NCI-H1436 (cell line): ENCODE data around the gene RASGEF1C.
A peak's percentile ranks its signal among the peaks of the same experiment; 100 is the strongest.

Source experiments
- DNase-seq: peaks from one replicate; lab custom pipeline; 2025; lab: John Stamatoyannopoulos, UW

RASGEF1C gene

DNA sequence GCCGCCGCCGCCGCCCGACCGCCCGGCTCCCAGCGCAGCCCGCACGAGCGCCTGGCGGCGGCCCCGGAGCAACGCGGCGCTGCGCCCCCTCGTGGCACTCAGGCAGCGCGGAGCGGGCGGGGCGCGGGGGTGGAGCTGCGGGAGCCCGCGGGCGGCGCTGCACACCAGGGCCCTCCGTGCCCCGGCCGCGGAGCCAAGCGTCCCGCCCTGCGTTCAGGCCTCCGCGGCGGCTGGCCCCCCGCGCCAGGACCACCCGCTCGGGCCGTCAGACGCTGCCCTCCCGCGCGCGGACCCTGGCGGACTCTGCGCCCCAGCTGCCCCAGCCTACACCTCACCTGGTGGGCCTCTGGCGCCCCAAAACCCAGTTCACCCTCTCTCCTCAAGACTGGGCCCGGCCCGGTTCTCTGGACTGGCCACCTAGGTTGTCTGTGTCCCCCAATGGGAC, at the start of gene RASGEF1C:
RASGEF1C (minus strand) TSS at position 75 of the 445 bp plus-strand sequence. CDS start 71,159 bp downstream, outside the sequence.
- DNase-seq = peak; percentile 2

DNA sequence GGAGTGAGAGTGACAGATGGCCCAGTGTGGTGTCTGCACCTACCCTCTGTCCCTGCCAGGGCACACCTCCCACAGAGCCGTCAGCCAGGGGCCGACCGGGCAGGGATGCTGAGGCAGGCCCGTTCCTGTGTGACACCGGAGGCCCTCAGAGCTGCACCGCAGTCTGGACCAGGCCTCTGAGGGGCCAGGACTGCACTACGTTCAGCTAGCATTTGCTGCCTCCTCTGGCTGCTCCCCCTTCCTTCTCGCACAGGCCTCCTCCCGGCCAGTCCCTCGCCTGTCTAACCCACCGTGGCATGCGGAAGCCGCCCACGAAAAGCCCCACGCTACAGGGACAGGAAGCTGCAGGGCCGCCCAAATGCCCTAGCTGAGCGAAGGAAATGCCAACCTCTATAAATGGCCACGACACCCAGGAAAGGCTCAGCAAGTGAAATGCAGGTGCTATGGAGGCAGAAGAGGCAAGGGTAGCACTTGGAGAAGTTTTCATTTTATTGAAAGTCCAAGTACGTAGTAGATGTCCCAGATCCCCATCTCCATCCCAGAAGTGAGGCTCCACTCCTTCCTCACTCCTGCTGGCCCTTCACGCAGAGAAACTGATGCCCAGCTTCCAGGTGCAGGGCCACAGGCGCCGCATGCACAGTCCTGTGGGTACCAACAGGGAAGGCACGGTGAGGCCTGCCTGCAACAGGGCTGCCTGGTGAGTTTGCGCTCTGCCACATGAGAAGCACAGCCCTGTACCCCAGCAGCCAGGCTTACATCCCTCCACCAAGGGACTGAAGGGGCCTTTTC, 44.2 kb upstream of the RASGEF1C start:
- no peak for DNase-seq

DNA sequence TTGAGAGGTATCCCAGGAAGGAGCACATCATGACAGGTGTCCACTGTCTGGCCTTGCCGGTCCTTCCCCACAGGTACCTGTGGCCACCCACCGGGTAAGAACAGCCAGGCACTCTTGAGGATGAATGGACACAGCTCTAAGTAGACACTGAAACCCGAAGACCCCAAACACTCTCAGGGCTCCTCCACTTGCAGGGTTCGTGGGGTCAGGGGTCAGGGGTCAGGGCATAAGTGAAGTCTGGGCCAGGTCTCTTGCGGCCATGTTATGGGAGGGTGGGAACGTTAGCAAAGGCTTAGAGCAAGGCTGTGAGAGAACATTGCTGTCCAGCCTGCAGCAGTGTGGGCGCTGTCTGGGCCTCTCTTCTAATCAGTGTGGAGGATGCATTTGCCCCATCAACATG, 42.9 kb upstream of the RASGEF1C start:
- no peak for DNase-seq

DNA sequence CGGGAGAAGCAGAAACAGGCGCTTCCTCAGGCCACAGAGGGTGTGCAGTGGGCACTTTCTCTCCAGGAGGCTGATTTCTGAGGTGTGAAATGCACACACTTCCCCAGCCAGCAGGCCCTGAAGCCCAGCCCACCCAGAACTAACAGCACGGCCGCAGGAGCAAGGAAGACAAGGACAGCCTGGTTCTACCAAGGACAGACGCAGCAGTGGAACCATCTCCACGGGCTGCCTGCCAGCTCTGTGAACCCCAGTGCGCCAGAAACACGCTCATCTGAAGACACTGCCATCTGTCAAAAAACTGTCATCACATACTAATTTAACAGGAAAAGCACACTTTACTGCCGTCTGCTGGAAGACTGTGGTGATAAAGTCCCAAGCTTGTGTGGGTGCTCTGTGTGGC, 42.1 kb upstream of the RASGEF1C start:
- DNase-seq = no peak

DNA sequence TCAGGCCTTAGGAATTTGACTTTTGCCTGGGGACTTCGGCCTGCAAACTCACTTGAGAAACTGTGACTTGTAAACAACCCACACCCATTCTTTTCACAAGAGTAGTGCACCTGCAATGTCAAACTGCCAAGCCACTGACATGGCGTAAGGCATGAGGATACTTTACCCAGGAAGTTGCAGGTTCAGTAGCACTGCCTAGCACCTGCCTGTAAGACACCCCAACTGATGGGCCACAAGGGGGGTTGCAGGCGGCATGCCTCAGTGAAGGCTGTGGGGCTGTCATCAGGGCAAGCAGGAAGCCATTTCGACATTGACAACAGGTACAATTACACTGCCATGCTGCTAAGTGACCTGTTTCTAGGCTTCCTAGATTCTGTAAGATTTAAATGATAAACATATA, 41.3 kb upstream of the RASGEF1C start:
- DNase-seq = no peak

DNA sequence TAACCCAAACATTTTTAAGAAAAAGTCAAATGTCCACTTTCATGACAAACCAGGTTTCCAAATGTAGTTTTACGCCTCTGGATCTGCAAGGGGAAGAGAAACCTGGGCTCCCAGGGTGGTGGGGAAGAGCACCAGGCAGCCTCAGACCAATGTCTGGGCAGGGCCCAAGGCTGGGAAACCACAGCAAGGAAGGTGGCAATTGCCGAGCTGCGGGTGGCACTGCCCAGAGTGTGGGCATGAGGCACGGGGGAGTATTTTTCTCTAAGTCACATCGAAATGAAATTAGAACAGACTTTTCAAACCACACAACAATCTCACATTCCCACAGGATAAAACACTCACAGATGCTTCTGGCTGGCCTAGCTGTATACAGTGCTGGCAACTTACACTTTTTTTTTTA, 32.6 kb upstream of the RASGEF1C start:
- no peak for DNase-seq

DNA sequence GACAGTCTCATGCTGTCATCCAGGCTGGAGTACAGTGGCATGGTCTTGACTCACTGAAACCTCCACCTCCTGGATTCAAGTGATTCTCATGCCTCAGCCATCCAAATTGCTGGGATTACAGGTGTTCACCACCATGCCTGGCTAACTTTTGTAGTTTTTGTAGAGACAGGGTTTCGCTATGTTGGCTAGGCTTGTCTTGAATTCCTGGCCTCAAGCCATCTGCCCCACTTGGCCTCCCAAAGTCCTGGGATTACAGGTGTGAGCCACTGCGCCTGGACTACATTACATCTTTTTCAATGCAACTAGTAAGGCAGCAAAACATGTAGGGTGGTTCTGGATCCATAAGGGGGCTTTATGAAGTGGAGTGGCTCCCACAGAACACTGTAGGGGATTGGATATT, 29.6 kb upstream of the RASGEF1C start:
- DNase-seq = no peak

DNA sequence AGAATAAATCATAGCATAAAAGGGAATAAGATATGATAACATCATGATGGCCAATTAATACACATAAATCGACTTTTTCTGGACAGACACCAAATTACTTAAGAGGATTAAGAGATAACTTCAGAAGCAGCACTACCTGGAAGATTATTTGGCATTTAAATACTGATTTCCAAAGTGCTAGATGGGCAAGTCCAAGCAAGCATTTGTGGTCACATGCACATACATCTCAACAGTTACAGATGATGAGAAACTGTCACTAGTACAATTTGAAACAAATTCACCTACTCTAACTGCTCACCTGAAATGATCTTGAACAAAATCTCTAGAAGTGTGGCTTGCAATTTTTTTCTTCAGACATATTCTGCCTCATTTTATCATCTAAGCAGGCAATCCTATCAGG, 26.8 kb upstream of the RASGEF1C start:
- DNase-seq = no peak

DNA sequence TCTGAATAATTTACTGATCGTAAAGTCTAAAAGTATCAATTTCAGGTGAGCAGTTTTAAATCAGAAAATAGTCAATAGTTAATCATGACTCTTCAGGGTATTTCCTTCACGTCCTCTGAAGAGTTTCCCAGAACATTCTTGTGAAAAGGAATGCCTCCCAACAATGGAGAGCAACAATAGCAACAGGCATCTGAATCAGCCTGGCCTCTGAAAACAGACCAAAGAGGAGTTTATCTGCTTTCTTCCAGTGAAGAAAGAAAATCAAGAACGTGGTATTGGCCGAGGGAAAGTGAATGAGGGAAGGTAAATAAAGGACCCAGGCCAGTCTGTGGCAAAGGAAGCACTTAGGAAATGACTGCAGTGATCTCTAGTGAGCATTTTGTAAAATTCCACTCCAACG, 26.1 kb upstream of the RASGEF1C start:
- no peak for DNase-seq

DNA sequence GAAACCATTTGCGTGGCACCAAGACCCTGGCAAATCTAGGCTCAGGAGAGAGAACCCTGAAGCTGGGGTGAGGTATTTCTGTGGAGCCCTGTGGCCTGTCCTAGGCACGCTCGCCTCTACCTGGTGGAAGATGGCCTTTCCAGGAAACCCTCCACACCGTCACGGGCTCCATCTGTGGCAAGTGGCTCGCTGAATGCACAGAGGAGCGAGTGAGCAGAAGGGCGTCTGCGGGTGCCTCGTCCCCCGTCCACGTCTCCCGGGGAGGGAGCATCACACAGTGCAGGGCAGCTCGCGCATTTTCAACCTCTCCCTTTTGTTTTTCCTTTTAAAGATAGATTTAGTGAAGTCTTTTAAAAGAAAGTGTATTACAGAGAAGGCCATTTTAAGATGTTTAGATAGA, 25.3 kb upstream of the RASGEF1C start:
- DNase-seq = no peak

DNA sequence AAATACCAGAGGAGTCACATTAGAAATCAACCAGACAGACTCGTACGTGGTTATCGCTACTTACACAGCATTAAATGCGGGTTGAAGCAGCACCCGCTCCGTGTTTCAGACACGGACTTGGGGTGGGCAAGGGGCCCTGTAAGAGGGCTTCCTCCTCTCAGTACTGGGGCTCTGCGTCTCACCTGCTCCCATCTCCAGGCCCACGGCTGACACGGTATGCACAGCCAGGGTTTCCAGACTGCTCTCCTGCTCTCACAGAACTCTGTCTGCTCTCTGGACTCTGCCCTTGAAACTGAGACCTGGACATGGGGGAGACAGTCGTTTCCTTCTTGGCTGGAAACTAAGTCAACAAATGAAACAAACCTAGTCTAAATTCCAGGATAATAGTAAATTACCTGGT, 24.7 kb upstream of the RASGEF1C start:
- no peak for DNase-seq

DNA sequence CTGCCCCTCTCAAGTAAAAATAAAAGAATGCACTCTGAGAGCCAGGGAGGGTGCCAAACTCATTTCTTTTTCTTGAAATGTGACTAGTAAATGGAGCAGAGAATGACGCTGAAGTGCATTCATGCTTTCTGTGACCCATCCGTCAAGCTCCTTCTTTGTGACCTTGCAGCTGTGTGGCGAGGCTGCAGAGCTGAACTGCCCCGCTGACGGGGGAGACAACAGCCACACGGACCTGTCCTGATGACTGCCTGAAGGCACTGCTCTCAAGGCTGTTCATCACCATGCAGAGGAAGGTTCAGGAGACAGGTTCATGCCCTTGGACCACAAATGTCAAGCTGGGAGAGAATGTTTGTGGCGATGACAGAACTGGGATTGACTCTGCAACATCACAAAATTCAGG, 21.0 kb upstream of the RASGEF1C start:
- DNase-seq = no peak

DNA sequence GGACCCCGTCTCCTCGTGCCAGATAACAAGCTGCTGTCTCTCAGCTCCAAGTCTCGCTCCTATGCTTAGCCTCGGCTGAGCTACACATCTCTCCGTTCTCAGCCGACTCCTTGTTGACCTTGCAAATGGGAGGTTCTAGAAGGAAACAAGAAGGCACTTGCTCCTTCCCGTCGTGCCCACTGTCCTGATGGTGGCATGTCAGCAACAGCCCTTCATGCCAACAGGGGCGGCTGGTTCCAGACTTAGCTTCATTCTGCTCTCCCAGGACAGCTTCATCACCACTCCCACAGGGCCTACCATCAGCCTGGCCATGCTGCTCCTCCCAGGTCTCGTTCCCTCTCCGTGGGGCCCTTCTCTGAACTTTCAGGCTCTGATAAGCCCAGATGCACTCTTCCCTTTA, 13.0 kb upstream of the RASGEF1C start:
- no peak for DNase-seq

DNA sequence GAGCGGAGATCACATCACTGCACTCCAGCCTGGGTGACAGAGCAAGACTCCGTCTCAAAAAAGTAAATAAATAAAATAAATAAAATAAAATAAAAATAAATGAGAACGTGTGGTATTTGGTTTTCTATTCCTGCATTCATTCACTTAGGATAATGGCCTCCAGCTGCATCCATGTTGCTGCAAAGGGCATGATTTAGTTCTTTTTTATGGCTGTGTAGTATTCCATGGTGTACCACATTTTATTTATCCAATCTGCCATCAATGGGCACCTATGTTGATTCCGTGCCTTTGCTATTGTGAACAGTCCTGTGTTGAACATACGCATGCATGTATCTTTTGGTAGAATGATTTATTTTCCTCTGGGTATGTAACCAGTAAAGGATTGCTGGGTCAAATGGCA, 8.8 kb upstream of the RASGEF1C start:
- no peak for DNase-seq

DNA sequence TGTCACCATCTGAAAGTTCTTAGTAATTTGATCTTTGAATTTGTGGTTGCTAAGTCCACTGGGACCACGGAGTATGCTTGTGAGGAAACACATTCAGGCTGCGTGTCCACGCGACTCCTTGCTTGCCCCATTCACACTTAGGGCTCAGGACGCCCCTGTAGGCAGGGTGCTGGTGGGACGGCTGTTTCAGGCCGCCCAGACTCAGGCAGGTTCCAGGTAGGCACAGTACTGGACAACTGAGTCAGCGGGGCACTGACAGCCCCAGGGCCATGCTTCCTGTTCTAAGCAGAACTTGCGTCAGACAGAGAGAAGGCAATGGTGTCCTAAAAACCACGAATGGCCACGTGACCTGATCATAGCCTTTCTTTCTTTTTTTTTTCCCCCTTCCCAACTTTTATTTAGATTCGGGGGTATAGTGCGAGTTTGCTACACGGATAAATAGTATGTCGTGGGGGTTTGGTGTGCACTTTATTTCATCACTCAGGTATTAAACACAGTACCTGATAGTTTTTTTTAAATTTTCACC, 7.7 kb upstream of the RASGEF1C start:
- DNase-seq = no peak

DNA sequence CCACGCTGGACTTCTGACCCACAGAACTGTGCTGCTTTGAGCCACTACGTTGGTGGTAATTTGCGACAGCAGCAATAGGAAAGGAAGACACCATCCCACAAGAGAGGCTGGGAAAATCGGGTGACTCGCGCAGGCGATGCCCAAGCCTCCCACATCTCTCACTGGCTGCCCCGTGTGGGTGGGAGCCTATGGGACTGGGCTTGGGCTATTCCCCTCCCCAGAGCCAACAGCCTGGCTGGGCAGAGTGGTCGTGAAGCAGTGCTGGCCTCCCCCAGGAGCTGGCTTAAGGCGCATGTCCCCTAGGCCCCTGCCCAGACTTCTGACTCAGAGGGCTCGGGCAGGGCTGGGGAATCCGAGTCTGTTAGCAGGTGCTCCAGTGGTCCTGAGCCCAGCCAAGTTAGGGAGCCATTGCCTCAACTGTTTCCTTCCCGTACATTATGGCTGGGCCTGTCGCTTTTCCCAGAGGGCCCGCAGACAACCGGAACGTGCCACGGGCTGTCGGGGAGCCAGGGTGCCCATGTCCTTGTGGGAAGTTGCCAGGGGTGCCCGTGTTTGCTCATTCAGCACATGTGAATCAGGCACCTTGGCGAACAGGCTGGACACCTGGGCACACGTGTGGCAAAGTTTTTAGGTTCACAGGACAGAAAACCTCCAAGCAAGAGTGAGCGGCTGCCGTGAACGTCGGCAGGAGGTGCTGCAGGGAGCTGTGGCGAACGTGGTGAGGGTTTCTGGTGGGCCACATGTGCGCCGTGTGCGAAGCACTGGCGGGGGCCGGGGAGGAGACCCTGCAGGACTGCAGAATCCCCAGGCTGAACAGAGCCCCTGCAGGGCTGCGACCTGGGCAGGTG, 7.0 kb upstream of the RASGEF1C start:
- DNase-seq = no peak

DNA sequence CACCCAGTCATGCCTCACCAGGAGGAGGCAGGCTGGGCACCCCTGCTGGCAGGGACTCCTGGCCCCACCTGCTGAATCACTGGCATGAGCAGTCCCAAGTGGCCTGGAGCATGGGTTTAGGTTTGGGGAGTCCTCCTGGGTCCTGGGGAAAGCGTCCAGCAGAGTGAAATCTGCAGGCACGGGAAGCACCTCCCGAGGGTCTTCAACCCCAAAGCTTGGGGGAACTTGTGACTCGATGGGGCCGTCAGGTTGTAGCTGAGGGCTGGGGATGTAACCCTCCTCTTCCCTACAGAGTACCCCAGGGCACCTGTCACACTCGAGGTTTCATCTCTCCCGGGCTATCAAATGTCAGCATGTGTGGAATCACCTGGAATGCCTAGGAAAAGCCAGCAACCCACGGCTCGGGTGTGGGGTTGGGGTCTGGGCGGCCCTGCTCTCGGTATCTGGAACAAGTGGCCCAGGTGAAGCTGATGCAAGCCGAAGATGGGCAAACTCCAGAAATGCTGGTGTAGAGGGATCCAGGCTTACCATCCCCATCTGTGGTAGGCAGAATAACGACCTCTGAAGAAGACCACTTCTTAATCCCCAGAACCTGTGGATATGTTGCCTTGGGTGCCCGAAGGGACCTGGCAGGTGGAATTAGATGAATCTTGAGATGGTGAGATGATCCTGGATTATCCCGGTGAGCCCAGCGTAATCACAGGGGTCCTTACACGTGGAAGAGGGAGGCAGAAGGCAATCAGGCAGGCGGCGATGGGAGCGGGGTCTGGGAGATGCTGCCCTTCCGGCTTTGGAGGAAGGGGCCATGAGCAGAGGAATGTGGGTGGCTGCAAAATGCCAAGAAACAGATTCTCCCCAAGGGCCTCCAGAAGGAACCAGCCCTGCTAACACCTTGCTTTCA, 6.1 kb upstream of the RASGEF1C start:
- DNase-seq = no peak

DNA sequence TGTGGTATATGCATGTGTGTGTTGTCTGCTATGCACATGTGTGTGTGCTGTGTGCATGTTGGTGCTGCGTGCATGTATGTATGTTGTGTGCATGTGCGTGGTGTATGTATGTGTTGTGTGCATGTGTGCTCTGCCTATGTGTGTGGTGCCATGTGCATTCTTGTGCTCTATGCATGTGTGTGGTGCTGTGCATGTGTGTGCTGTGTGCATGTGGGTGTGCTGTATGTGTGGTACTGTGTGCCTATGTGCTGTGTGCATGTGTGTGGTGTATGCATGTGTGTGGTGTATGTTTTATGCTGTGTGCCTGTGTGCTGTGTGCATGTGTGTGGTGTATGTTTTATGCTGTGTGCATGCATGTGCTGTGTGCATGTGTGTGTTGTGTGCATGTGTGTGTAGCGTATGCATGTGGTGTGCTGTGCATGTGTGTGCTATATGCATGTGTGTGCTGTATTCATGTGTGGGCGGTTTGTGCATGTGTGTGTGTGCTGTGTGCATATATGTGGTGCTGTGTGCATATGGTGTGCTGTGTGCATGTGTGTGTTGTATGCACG, 4.7 kb upstream of the RASGEF1C start:
- DNase-seq = no peak

DNA sequence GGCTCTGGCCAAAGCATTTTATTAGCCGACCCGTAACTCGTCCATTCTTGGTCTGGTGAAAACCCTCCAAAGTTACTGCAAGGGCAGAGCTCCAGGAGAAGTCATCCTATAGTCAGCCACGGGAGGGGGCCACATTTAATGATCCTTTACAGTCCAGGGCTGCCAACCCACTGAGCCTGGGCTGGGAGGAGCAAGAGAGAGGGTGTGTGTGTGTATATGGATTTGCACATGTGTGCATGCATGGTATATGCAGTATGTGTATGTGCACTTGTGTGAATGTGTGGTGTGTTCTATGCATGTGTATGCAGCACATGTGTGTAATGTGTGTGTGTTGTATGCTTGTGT, 4.2 kb upstream of the RASGEF1C start:
- DNase-seq = no peak

DNA sequence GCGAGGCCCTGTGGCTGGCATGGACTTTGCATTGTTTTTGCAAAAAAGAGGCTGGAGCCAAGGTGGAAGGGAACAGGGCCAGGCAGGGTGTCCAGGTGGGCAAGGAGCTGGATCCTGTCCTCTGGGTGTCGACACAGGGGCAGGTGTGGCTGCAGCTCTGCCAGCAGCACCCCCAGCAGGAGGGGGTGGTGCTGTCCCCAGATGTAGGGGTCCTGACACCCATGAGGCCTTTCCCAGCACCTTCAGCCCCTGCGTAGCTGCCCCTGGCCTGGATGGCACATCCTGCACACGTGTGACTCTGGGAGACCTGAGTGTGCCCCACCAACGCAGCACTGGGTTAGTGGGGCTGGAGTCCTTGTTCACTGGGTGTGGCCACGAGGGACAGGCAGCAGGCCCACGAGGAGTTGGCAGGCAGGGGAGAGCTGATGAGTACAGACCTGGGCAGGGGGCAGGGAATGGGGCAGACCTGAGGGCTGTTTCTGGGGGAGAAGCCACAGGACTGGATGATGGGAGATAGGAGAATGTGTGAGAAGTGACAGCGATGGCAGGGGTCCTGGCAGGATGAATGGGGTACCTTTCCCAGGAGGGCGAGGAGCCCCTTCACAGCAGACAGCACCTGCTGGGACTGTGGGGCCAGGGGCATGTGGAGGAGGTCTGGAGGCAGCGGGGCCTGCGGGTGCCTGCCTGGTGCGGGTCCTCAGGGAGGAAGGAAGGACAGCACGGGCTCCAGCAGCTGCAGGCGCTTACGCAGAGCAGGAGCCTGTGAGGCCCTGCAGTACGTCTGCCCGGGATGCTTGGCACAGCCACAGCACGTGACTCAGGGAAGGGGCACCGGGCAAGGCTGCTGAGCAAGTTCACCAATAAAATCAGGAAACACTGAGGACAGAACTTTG, 3.6 kb upstream of the RASGEF1C start:
- DNase-seq = no peak

DNA sequence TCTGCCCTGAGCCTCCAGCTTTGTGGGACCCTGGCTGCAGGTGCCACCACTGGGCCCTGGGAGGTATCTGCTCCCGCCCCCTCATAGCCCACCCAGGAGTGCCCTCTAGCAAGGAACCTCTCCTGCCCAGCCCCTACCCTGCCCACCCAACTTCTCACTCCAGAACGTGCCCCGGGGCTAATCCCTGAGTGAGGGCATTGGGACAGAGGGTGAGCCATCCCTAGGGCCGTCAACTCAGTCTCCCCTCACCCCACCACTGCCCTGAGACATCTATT, 2.7 kb upstream of the RASGEF1C start:
- DNase-seq = no peak
